Measurements from ENCODE around the gene TMCO5A.
"Not testable (repeated sequence)": the region's sequence is repeated elsewhere in the genome, so short reads cannot be mapped to it uniquely, and the experiment has no call there.

Gene TMCO5A

DNA sequence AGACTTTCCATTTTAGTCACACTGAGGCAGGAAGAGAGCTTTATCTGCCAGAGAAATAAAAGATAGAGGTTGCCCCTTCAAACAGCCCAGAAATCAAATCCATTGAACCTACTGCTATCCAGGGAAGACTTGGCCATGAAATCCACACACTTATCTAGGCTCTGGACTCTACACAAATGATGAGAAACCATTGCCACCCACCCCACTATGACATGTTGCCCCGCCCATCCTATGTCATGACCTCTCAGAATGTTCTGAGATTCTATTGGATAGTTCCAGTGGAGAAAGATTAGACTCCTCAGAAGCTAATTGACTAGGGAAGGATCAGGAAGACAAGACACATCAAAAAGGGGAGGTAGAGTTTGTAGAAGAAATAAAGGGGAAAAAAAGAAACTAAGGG lies at the start of gene TMCO5A:
TMCO5A (plus strand) TSS at position 301 of the 400 bp plus-strand sequence. CDS start 1,684 bp downstream, outside the sequence.
- no peak for DNase-seq

DNA sequence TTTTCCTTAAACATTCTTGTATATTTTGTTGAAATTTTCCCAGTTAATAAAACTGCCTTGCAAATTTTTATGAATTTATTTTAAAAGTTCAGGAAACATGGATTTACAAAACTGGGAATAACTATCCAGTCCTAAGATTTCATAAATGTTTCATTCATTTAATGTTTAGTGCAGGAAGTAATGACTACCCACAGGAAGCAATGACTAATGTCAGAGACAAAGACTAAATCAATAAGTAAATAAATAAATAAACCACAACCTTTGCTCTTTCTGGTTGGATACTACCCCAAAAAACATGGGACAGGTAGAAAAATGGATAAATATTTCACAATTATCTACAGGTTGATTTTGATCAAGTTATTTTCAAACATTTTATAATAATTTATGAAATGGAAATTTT lies 48.8 kb upstream of the TMCO5A start:
- DNase-seq, result no peak

DNA sequence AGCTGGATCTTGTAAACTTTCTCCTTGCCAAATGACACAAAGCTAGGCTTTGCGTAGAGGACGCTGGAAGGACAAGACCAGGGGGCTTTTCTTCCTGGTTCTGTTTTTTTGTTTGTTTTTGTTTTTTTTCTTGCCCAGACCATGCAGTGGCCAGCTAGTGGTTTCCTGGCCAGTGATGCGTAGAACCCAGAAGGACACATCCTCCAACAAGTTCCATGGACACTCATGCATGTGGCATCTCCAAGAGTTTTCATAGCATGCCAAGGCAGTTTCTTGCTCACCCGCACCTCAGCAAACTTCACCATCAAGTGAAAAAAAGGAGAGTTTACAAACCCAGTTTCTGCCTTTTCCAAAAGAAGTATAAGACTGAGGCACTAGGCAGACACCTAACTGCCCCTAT lies 46.1 kb upstream of the TMCO5A start:
- DNase-seq, result no peak

DNA sequence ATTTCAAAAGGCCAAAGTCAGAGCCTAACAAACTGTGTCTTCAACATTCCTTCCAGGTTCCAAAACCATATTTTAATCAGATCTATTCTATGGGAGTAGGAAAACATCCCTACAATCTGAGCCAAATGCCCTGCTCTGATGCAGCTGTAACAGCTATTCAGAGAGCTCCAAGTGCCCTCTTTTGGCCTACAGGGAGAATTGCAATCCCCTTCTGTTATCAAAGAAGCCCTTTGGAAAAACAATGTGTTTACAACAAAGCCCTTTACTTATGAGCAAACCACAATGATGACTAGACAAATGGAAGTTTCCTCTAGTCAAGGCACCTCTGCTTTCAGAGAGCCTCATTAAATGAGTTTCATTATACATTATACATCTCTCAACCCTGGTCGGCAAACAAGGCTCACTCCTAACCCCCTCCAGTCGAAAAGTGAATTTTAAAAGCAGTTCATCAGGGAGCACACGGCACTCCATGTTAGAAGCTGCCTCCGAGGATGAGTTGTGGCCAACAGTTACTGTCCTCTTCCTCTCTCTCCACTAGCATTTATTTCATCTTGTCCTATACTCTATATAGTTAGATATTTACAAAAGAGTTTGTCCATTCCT lies 42.6 kb upstream of the TMCO5A start:
- DNase-seq, result peak; percentile 69

DNA sequence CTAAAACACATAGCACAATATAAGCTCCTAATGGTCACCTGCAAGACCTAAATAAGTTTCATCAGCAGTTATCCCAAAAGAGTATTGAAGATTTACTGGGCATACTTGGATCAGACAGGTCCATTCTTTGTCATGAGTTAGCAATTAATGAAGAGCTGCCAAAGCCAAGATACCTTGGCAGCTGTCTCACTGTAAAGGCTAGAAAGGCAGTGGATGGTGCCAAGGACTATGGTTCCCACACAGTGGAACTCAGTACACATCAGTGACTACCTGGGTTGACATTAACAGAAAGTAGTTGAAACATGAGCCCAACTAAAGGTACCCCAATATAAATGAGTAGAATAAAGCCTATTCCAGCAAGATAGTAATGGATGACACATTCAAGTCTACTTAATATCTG lies 41.1 kb upstream of the TMCO5A start:
- DNase-seq, result no peak

DNA sequence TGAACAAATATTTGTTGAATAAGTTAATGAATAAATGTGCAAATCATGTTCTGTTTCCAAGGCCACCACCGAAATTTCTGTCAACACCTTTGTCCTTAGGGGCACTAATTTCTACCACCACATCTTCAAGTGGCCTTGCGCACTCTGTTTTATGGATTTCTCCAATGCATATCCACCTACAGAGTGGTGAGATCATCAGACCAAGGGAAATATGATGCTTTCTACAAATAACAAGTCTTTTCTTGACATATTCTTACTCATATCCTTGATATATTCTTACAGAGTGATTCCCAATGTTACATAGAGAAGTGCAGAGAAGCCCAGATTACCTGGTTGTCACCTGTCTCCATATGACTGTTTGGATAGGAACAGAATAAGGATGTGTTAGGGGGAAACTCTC lies 36.1 kb upstream of the TMCO5A start:
- DNase-seq, result no peak

DNA sequence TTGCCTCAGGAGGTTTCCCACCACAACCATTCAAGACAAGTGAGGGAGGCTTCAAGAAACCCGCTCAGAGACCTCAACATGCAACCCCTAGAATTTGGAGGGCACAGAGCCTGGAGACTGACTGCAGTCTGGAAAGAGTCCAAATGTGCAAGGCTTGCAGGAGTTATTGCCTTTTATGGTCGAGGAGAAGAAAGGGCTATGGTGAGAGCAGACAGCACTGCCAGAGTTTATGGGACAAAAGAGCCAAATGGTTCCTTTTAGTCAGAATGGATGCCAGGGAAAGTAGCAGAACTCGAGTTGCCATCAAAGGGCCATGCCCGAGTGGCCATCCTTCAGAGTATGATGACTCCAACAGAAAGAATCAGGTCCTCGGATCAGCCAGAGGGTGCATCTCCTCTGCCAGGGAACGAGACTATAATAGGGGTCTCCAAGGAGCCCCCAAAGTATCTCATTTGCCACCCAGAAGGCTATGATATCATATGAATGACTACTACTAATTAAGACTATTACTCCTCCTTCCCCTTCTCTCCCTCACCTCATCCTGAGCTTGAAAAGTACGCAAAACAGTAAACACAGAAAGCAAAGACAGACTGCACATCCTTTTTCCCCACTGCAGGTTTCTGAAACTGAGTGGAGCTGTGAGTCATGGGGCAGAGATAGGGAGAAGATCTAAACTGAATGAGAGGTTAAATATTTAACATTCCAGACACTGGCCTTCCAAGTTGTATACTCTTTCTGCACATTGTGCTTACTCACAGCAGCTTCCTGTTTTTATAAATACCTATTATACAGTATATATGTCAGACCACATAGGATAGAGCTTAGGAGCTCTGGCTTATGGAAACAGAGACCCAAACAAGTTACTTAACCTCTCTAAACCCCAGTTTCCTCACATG lies 33.9 kb upstream of the TMCO5A start:
- no peak for DNase-seq

DNA sequence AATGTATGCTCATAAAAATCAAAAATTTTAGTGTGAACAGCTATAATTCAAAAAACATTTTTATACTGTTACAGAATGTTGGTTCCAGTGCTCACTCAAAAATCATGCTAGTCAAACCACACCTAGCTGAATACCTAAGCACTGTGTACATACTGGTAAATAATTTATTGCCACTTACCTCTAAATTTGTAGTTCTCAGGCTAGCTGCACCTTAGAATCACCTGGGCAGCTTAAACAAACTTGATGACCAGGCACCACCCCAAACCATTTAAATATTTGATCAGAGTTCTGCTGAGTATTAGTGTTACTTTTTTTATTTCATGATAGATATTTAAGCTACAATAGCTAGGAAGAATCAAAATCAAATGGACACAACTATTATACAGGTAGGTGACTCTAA lies 32.3 kb upstream of the TMCO5A start:
- DNase-seq, result no peak

DNA sequence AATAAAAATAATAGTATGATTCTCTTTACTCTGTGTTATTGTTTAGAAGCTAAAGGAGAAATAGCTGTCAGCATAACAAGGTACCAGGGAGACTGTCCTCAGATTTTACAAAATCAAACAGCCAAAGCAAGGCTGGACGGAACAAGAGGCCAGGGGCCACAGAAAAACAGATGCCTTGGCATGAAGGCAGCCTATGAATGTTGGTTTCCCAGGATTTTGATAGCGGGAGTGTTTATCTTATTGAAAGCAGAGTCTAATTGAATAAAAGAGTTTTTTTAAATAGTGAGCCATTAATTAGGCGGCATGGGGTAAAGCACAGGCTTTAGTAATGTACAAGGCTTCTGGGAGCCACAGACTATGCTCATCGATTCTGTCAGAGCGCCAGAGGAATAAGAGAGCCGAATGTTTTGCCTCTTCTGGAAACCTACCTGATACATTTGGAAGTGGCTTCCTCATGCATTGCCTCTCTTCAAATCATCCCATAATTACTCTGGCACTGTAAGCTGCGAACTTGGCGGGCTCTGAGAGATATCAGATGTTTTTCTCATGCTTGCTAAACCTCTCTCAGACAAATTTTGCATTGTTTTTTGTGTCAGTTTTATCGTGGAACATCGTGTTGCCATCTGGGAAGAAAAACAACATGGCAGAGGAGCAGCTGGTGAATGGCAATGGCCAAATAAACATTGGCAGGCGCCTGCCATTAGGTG lies 30.4 kb upstream of the TMCO5A start:
- DNase-seq, result no peak

DNA sequence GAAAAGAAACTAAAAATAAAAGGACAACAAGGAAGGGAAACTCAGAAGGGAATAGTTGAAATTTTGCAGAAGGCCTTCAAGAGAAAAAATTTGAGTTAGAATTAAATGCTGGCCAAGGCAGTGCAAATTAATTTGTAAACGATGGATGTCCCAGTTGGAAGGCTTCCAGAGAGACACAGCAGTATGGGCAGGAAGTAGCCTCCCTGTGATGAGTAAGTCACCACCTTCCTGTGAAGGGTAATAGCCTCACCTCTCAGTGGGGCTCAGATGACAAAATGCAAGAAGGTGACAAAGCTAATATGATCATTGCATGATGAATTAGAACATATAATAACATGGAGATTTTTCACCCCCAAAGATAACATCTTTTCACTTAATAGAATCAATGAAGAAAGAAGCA lies 27.3 kb upstream of the TMCO5A start:
- no peak for DNase-seq

DNA sequence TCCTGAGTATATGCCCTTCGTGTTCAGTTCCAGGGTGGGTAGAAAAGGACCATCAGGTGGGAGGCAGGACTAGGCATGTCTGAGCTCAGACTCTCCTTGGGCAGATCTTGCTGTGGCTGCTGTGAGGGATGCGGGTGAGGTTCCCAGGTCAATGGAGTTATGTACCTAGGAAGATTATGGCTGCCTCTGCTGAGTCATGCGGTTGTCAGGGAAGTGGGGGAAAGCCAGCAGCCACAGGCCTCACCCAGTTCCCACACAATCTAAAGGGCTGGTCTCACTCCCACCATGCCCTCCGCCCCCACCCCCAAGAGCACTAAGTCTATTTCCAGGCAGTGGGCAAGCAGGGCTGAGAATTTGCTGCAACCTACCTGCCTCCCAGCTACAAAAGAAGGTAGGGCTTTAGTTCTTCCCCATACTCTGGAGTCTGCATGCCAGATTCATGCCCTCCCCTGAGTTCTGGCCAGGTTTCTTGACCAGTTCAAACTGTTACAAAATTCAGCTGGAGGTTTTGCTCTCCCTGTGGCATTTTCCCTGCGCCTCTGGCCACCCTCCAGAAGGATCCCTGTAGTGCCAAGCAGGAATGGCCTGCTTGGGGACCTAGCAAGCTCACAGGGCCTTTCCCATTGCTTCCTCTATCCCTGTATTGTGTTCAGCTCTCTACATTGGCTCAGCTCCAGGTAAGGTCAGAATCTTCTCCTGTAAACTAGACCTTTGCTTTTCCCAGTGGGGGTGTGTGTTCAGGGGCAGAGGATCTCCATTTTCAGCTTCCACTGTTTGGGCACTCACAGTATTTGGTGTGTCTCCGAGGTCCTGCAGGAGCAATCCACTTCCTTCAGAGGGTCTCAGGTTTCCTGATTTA lies 12.7 kb upstream of the TMCO5A start:
- DNase-seq, result no peak

DNA sequence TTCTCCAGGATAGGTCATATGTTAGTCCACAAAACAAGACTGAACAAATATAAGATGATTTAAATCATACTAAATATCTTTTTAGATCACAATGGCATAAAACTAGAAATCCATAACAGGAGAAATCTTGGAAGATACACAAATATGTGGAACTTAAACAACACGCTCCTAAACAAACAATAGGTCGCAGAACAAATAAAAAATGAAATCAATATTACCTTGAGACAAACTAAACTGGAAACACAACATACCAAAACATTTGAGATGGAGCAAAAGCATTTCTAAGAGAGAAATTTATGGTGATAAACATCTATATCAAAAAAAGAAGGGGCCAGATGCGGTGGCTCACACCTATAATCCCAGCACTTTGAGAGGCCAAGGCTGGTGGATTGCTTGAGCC lies 8.3 kb upstream of the TMCO5A start:
- DNase-seq, result no peak

DNA sequence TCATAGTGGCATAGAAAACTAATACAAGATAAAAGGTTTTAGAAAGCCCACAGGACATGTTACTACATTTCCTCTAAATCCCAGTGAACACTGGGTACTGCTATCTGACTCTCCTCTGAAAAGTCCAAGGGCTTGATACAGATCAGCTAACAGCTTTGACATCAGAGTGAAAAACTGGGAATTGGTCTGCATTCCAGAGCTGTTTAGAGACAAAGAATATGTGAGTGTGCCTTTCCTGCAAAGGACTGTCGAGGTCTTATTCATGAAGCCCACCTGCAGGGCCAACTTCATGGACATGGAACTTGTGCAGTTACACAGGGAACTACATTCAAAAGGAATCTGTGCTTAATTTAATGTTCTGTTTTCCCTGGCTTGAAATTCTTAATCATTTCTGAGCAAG lies 5.2 kb upstream of the TMCO5A start:
- no peak for DNase-seq

DNA sequence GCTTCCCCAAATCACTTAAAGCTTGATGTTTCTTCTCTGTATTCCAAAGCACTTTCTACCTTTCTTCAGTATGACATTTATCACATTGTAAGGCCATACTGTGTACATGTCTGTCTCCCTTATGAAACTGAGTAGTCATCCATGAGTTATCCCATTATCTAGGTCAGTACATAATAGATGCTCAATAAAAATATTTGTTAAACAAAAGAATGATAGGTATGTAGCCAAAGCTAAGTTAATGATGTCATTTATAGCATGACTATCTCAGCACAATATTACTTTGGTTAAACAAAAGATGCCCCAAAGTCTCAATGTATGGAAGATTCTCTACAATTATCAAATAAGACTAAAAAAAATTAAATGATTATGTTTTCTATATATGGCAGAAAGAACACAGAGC lies 3.1 kb upstream of the TMCO5A start:
- no peak for DNase-seq

DNA sequence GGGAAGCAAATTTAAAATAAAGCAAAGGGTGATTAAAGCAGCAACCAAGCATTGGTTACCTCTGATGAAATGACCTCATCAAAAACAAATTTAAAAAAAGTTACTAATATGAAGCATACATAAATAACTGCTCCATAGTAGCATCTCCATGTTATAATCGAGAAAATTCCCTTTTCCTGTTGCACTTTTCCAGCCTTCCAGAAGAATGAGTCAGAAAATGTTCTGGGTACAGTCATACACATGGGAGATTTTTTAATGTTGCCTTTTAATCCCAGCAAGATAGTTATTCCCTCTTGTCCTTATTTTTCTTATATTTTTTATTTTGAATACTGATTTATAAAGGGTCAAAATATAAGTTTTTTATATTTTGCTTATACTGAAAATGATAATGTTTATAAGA lies 2.6 kb upstream of the TMCO5A start:
- no peak for DNase-seq

DNA sequence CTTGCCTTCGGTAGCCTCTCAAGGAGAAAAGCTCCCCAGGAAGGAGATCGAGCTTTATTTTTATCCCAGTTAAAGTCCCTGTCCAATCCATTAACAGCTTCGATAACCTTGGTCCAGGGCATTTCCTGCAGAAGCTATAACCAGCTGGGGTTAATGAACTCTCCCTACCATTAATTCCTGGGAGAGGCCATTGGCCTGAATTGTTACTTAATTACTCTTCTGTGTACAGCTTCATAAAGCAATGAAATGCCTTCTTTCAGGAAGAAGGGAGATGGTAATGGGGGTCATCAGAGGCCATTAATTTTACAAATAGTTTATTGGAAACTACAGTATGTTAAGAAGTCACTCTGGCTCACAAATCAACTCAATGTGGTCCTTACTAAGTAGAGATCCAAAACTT lies 1.9 kb upstream of the TMCO5A start:
- DNase-seq, result no peak

DNA sequence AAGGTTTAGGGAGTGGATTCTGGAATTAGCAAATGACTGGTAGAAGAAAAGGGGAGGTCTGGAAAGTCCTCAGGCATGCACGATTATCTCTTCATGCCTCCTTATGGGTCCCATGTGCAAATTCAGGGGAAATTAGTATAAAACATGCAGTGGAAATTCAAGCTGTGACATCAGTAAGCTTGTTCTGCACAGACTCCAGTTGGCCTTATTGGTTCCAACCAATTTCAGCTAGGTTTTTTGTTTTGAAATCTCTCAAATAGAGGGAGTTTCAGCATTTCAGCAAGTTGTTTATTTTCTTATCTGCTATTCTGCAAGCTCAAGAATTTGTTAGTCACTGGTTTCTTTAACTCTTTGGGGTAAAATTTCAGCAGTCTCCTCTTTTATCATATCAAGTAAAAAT lies 774 bp upstream of the TMCO5A start:
- no peak for DNase-seq

DNA sequence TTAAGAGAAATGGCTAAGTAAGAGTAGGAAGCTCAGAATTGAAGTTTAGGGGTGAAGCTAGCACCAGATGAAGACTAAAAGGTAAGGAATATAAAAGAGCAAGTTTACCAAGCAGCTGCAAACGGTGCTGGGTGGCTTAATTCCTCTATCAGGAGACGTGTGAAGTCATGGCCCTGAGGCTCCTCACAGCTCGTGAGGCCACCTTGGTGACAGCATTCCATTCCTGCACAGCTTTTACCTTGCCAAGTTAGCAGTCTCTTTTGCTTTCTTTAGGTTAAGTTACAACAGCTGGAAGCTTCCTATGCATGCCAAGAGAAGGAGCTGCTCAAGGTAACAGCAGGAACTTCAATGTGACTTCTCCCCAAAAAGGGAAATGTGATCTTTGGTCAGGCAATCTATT lies 6.4 kb downstream of the TMCO5A start:
- no peak for DNase-seq

DNA sequence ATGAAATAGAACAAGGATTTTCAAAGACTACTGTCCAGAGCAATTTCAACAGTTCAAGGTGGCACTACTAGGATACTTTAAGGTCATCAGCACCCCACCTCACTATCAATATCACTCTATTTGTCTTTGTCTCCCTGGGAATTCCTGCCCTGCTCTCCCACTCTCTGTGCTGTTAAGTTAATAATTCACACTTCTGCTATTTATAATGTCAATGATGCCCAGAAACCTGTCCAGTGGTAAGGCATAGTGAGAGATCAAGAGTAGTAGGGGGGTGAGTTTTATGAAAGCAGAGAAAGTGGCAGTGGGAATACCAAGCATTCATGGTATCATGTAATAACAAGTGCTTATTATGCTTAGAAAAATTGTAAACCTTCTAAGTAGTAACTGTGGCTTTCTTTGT lies 7.3 kb downstream of the TMCO5A start:
- no peak for DNase-seq

DNA sequence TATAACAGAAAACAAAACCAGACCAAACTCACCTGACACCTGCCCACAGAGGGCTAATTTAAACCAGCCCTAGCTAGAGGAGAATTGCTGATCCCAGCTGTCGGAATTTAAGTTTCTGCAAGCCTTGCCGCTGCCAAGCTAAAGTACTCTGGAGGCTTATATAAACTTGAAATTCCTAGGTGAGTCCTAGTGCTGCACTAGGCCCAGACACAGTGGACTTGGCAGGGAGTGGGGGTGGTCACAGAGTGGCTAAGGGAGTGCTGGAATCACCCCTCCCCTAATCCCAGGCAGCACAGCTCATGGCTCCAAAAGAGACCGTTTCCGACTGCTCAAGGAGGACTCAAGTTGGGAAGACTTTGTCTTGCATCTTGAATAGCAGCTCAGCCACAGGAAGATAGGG lies 17.6 kb downstream of the TMCO5A start:
- no peak for DNase-seq

DNA sequence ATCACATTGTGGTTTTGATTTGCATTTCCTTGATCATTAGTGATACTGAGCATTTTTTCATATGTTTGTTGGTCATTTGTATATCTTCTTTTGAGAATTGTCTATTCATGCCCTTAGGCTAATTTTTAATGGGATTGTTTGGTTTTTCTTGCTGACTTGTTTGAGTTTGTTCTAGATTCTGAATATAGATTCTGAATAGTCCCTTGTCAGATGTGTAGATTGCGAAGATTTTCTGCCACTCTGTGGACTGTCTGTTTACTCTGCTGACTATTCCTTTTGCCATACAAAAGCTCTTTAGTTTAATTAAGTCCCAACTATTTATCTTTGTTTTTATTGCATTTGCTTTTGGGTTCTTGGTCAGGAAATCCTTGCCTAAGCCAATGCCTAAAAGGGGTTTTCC lies 26.3 kb downstream of the TMCO5A start:
- DNase-seq, result not testable (repeated sequence)

DNA sequence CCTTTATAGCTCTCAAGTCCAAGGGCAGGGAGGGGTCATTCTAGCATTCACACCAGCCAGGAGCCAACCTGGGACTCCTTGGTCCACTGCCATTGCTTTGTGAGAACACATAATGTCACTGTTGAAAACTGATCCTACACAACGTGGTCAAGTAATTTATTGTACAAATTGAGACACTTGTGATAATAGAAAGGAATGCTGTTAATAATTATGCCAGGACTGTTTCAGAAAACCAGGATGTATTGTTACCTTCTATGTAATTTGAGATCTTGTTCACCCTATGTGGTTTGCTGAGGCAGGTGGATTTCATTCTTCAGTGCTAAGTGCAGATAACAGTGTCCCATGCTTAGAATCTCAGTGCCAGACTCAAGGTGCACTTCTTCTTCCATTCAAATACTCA lies 33.3 kb downstream of the TMCO5A start:
- DNase-seq, result no peak

DNA sequence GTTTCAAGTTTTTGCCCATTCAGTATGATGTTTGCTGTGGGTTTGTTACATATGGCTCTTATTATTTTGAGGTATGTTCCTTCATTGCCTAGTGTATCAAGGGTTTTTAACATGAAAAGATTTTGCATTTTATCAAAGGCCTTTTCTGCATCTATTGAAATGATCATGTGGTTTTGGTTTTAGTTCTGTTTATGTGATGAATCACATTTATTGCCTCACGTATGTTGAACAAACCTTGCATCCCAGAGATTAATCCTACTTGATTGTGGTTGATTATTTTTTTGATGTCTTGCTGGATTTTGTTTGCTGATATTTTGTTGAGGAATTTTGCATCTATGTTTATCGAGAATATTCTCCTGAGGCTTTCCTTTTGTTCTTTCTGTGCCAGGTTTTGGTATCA lies 39.4 kb downstream of the TMCO5A start:
- DNase-seq, result no peak

All from hematopoietic multipotent progenitor cell treated with erythropoietin and hydrocortisone succinate and interleukin-3 and kit ligand, for 6 days (in vitro differentiated cells).